GM18502 (cell line): ENCODE results near the gene WDR18.
A peak's percentile ranks its signal among the peaks of the same experiment; 100 is the strongest.
"Not testable (repeated sequence)": the region's sequence is repeated elsewhere in the genome, so short reads cannot be mapped to it uniquely, and the experiment has no call there.

Source experiments
- ATAC-seq: cut with Tn5 transposase; IDR thresholded peaks from one replicate; pipeline ENCODE4 v1.9.1; 2021; ENCODE audit warnings: mild to moderate bottlenecking; ENCODE audit not compliant: unreplicated experiment, poor library complexity

Gene WDR18

DNA sequence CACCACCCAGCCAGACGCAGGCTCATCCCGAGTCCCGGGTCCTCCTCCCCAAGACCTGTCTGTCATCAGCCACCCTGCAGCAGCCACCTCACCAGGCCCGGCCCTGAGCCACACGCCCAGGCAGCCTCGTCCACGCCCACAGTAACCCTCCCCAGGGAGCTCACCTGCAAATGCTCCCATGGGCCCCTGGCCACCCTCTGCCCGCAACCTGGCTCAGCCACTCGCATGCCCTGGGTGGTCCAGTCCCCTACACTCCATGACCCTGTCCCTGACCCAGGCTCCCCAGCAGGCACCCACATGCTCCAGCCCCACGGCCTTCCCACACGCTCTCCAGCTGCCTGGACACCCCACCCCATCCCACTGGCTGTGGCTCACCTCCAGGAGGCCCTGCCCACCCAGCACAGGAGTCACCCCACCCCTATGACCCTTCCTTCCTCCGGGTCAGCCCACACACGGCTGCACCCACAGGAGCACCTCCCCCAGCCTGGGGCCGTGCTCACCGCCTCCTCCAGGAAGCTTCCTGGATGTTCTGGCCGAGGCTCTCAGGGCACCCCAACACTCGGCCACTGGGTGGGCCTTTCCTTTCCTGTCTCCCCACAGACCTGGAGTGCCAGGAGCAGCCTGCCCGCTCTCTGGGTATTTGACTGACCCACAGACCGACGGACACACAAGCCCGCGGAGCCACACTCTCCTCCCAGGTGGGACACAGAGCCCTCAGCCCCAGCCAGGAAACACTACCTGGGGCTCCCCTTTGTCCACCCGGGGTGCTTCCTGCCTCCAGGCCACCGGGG, 33.2 kb downstream of the WDR18 start:
- no peak for ATAC-seq

DNA sequence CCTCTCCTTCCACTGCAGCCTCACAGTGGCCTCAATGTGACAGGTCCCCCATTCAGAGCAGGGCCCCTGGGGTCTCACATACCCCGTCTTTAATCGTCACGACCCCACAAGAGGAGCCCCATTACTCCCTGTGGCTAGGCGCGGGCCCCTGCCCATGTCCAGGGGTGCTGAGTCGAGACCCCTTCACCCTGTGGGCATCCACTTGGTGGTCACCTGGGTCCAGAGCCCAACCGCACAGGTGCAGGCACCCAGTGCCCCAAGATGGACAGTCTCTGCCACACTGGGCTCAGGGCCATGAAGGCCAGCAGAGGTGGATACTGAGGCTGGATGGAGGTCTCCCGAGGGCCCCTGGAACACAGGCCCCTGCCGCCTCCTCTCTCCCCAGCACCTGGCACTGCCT, 33.8 kb downstream of the WDR18 start:
- no peak for ATAC-seq

- no peak for ATAC-seq
These were observed 34.2 kb downstream of the WDR18 start for GRCh38 chr19:1018393-1018792.

- no peak for ATAC-seq
These were observed 34.9 kb downstream of the WDR18 start for GRCh38 chr19:1018932-1019615.

DNA sequence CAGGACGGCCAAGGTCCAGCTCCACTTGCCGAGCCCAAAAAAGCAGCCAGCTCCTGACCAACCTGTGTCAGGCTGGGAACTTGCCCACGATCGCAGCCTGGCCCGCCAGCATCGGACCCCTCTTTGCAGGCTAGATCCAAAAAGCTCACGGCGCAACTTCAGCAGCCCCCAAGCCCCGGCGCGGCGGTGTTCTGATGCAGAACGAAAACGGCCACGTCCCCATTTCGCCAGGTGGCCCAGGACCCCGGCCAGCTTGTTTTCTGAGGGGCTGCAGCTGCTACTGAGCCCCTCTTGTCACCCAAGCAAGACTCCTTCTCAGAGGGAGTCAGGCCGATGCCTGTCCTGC, 35.4 kb downstream of the WDR18 start:
- ATAC-seq = no peak

DNA sequence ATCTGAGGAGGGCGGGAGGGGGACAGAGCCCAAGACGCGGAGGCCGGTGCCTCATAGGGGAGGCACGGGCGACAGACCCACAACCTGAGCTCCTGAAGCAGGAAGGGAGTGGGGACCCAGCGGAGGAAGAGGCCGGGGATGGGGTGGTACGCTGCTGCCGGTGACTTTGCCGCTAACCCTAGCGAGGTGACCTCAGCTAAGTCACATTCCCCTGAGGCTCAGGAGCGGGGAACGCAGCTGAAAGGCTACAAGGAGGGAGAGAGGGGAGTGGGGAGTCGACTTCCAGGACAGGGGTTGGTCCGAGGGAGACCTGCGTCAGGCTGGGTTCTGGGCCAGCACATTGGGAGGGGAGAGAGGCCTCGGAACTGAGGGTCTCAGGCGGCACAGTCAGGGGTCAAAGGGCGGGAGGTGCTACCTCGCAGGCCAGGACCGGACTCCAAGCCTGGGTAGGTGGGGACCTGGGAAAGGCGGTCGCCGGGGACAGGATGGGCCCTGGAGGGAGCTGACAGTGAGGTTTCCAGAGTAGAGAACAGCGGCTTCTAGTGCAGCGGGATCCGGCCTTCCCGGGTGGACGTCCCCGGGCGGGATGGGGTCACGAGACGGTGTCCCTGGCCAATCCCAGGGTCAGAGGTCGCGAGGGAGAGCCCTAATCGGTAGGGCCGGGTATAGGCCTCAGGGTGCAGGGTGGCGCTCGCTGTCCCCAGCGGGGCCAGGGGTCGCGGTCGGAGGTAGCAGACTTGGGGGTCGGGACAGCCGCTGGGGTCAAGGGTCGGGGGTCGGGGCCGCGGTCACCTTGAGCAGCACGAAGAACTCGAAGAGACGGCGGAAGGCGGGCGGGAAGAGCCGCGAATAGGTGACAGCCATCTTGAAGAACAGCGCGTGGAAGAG, 36.1 kb downstream of the WDR18 start:
- ATAC-seq = no peak

- peak; percentile 75 for ATAC-seq
These were observed 36.8 kb downstream of the WDR18 start, which contains the start of gene TMEM259 for GRCh38 chr19:1020868-1021425. TSS of gene TMEM259 (minus strand) at chr19:1021123. CDS start at chr19:1020996, 127 bp downstream.

GRCh38 chr19:1023883-1024188, 39.7 kb downstream of the WDR18 start:
- not testable (repeated sequence) for ATAC-seq

GRCh38 chr19:1025080-1025479, 40.9 kb downstream of the WDR18 start:
- not testable (repeated sequence) for ATAC-seq

GRCh38 chr19:1025960-1026782, 42.0 kb downstream of the WDR18 start, which contains the start of gene CNN2:
TSS of gene CNN2 (plus strand) at chr19:1026608. CDS start at chr19:1026662, 54 bp downstream.
- ATAC-seq = peak; percentile 50

DNA sequence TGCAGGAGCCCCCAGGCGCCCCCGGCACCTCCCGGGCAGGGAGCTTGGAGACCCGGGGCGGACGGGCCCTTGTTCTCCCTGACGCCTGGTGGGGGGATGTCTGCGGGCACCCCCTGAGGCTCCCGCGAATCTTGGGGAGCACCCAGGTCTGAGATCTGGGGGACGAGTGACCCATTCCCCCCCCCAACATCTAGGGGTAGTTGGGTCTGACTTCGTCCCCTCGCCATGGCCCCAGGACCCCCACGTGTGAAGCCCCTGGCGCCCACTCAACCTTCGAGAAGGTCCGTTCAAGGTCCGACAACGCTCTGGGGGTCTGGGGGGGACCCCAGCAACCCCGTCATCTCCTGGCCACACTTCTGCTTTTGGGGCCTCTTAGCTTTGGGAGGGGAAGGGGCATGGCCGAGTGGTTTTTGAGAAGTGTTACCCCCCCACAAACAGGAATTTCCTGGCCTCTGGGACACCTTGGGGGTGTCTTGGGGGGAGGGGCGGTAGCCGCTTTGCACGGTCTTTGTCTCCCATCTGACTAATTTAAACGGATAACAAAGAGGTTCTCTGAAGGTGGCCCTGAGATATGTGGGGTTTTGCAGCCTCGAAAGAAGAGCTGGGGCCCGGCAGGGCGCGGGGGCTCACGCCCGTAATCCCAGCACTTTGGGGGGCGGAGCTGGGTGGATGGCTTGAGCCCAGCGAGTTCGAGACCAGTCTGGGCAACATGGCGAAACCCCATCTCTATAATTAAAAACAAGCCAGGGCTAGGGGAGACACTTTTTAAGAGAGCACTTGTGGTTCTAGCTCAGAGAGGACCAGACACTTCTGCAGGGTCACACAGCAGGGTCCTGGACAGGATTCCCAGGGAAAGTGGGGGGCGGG, 42.9 kb downstream of the WDR18 start:
- peak; percentile 11 for ATAC-seq

DNA sequence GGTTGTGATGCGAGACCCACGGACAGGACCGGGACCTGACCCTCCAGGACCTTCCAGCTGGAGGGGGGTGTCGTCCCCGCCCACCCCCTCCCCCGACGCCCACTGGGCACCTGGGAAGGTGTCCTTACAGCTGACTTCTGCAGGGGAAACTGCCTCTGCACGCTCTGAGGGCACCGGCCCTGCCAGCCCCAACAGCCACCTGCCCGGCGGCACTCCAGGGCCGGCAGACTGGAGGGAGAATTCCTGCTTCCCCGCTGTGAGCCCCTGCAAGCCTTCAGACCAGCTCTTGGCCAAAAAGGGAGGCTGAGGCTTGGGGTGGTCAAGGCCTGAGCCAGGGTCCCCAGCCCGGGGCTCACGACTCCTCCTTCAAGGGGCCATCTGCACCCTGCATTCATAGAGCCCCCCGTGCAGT, 43.5 kb downstream of the WDR18 start:
- peak; percentile 10 for ATAC-seq

DNA sequence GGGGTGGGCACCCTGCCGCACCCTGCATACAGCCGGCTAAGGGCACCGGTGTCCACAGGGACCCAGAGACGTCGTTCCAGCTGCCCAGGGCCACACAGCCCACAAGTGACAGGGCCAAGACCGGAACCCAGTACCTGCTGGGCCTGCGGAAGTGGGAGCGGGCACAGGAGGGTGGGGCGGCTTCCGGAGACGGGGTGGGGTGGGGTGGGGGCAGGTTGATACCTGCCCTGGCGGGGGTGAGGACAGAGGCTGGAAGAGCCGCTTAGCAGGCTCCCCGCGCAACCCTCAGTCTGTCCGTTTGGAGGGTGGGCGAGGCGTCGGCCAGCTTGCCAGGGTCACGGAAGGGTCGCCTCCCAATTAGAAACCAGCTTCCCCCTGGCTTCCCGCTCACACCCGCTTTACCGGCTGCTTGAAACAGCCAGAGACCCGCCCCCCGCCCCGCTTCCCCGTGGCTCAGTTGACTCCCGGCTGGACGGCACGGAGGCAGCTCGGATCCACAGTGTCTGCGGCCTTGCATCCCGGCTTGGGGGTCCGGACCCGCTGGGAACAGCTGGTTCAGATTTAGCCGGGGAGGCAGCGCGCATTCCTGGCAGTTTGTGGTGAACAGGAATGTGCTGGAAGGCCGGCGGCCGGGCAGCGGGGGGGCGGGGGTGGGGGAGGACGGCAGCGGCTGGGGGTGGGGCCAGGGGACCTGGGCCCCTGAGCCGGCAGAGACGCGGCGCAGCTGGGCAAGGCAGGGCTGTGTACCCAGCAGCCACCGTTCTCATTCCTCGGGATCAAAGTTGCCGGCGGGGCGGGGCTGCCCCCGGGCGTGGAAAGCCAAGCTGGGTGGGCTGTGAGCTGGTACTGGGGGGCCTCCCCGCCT, 44.1 kb downstream of the WDR18 start:
- peak; percentile 42 for ATAC-seq

DNA sequence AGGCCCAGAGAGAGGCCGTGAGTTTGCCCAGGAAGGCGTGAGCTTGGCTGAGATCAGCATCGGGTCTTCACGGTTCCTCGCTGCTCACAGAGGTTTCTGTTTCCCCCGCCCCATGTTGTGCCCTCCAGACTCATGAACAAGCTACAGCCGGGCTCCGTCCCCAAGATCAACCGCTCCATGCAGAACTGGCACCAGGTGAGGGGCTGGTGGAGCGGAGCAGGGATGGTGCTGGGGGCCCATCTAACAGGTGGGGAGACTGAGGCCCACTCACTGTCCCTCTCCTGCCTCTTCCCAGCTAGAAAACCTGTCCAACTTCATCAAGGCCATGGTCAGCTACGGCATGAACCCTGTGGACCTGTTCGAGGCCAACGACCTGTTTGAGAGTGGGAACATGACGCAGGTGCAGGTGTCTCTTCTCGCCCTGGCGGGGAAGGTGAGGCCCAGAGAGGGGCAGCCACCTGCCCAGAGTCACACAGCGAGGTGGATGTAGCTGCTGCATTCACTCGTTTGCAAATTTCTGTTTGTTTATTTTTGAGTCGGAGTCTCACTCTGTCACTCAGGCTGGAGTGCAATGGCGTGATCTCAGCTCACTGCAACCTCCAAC, 48.2 kb downstream of the WDR18 start:
- no peak for ATAC-seq

DNA sequence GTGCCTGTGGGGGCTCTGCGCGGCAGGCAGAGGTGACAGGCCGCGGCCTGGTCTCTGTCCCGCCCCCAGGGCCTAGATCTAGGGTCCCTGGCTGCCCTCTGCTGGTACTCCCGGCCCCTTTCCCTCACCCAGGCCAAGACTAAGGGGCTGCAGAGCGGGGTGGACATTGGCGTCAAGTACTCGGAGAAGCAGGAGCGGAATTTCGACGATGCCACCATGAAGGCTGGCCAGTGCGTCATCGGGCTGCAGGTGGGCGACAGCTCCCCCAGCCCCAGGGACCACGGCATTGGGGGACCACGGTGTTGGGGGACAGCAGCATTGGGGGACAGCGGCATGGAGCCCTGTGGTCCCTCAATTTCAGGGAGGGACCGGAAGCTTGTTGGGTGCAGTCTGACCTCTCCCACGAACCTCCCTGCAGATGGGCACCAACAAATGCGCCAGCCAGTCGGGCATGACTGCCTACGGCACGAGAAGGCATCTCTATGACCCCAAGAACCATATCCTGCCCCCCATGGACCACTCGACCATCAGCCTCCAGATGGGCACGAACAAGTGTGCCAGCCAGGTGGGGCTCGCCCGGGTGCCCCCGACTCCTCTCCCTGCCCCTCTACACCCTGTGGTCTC, 52.0 kb downstream of the WDR18 start:
- ATAC-seq = no peak

- ATAC-seq = no peak
These were observed 53.5 kb downstream of the WDR18 start for GRCh38 chr19:1037621-1038064.
